ENCODE results near the gene EPB41L4B.
"Not testable (repeated sequence)": the region's sequence is repeated elsewhere in the genome, so short reads cannot be mapped to it uniquely, and the experiment has no call there.

Gene EPB41L4B

DNA sequence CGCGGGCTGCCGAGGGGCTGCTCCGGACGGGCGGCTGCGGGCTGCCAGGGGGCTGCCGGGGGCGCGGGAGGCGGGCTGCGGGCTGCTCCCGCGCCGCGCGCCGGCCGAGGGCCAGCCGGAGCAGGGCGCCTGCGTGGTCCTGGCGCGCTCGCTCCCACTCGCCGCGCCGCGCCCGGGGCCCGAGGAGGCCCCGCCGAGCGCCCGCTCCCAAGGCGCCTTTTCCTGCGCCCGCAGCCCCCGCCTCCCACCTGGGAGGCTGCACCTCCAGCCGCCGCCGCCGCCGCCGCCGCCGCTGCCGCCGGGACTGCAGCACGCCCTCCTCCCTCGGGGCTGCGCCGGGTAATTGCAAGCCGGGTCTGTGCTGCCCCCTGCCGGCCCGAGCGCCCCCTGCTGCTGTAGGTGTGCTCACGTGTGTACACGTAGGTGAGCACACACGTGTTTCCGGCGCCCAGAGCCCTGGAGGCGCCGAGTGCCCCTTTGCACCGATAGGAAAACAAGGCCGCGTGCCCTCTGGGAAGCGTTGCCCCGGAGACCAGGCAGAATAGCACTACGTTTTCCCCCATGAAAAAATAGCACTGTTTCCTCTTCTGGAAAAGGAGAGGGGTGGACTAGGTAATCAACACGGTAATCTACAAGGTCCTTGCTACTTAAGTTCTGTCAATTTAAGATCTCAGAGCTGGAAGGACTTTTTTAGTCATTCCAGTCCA, at the start of gene EPB41L4B:
Gene EPB41L4B, minus strand, starts transcription at position 318 of the 707 bp plus-strand sequence. CDS start 613 bp downstream, outside the sequence.
- peak; percentile 92 for DNase-seq (ENCODE audit: low spot score)
- TF ChIP-seq, protein P1, sequence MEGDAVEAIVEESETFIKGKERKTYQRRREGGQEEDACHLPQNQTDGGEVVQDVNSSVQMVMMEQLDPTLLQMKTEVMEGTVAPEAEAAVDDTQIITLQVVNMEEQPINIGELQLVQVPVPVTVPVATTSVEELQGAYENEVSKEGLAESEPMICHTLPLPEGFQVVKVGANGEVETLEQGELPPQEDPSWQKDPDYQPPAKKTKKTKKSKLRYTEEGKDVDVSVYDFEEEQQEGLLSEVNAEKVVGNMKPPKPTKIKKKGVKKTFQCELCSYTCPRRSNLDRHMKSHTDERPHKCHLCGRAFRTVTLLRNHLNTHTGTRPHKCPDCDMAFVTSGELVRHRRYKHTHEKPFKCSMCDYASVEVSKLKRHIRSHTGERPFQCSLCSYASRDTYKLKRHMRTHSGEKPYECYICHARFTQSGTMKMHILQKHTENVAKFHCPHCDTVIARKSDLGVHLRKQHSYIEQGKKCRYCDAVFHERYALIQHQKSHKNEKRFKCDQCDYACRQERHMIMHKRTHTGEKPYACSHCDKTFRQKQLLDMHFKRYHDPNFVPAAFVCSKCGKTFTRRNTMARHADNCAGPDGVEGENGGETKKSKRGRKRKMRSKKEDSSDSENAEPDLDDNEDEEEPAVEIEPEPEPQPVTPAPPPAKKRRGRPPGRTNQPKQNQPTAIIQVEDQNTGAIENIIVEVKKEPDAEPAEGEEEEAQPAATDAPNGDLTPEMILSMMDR (IDR thresholded peaks at IDR 0.05; ENCODE audit: extremely low read depth, insufficient read depth, missing control alignments) = peak; percentile 98
- in situ Hi-C loops (cut with MboI; ENCODE audit: low pct_unique_long_range_greater_than_20kb, low sequenced_read_pairs, unreplicated experiment) = no loop called here

DNA sequence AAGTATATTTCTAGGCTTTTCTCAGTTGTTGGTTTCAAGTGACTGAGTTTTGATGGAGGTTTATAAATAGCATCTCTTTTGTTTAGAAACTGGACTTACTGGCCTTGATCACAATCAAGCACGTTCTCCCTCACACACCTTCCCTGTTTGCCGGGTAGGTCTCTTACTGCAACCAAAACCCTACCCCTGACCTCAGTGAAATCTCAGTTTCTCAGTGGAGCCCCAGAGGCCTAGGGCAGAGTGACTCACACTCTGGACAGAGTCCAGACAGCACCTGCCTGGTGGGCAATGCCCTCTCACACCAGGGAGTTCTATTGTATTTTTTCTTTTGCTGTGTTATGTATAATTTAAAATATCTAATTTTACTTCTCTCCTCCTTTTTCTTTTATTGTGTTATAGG, 48.4 kb upstream of the EPB41L4B start:
- in situ Hi-C loops (cut with MboI; ENCODE audit: low pct_unique_long_range_greater_than_20kb, low sequenced_read_pairs, unreplicated experiment) = no loop called here
- DNase-seq (ENCODE audit: low spot score) = peak; percentile 31

DNA sequence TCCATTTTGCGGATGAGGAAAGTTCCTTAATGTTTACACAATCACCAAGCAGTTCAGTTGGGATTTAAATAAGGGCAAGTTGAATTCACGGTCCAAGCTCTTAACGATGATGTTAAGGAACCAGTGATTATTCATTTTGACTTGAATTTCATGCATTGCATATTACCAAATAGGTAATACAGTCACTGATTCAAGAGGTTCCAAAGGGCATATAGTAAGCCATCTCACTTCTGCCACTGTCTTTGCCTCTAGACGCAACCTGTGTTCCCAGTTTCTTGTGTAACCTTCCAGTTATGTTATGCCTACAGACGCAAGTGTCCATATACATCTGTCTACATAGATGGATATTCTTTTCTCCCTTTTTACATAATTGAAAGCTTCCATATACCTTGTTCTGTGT, 39.9 kb upstream of the EPB41L4B start:
- no peak for DNase-seq (ENCODE audit: low spot score)
- in situ Hi-C loops (cut with MboI; ENCODE audit: low pct_unique_long_range_greater_than_20kb, low sequenced_read_pairs, unreplicated experiment) = no loop called here
- TF ChIP-seq, protein P1 (IDR thresholded peaks at IDR 0.05; ENCODE audit: extremely low read depth, insufficient read depth, missing control alignments) = no peak

More for the DNA sequence above, 48.4 kb upstream of the EPB41L4B start:
- TF ChIP-seq, protein P1 (IDR thresholded peaks at IDR 0.05; ENCODE audit: extremely low read depth, insufficient read depth, missing control alignments) = no peak

DNA sequence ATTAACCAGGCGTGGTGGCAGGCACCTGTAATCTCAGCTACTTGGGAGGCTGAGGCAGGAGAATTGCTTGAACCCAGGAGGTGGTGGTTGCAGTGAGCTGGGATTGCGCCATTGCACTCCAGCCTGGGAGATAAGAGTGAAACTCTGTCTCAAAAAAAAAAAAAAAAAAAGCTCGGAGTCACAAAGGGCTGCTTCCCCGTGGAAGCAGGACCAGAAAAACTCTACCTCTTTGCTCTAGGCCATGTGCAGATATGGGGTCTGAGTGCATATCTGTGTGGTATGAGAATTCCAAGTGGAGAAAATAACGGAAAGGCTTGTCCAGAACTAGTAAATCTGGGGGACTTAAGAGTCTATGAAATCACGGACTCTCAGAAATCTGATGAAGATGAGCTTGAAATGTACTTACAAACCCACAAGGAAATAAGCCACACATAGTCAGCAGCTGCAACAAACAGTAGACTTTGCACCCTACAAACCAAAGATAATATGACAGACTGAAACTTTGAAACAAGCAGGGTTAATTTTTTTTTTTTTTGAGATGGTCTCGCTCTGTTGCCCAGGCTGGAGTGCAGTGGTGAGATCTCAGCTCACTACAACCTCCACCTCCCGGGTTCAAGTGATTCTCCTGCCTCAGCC, 38.2 kb upstream of the EPB41L4B start:
- in situ Hi-C loops (cut with MboI; ENCODE audit: low pct_unique_long_range_greater_than_20kb, low sequenced_read_pairs, unreplicated experiment) = not testable (repeated sequence)

DNA sequence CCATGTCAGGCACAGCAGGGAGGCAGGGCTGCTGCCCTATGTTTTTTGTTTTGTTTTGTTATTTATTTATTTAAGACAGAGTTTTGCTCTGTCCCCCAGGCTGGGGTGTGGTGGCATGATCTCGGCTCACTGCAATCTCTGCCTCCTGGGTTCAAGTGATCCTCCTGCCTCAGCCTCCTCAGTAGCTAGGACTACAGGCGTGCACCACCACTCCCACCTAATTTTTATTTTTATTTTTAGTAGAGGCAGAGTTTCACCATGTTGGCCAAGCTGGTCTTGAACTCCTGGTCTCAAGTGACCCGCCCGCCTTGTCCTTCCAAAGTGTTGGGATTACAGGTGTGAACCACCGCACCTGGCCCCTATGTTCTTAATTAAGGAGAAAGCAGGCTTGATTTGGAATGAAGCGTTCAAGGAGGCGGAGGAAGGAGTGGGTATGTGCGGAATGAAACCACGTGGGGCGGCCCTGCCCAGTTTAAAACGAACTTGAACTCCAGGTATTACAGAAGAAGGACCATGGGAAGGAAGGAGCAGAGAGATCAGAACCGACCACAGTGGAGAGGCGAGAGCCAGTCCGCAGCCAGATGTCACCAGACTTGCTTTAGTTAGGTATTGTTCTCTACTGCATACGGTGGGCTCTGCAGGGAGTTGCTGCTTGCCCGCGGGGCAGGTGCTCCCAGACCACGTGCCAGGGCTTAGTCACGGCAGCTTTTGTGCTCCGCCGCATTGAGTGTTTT, 34.9 kb upstream of the EPB41L4B start:
- TF ChIP-seq, protein P1 (IDR thresholded peaks at IDR 0.05; ENCODE audit: extremely low read depth, insufficient read depth, missing control alignments) = no peak
- in situ Hi-C loops (cut with MboI; ENCODE audit: low pct_unique_long_range_greater_than_20kb, low sequenced_read_pairs, unreplicated experiment) = no loop called here
- DNase-seq (ENCODE audit: low spot score) = no peak

More for the DNA sequence above, 38.2 kb upstream of the EPB41L4B start:
- not testable (repeated sequence) for DNase-seq (ENCODE audit: low spot score)

DNA sequence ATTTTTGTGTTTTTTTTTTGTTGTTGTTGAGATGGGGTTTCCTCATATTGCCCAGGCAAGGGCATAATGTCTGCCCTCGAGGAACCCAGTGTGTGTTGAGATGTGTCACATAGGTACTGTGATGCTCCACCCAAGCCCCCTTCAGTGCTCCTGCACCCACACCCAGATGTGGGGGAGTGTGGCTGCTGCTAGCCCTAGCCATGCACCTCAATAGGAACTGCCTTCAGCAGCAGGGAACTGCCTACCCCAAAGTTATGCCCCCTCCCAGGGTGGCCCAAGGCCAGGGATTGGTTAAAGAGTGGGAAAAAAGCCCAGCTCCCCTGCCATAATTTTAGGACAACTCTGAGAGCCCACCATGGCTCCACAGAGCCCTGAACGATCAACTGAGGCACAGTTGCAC, 33.3 kb upstream of the EPB41L4B start:
- TF ChIP-seq, protein P1 (IDR thresholded peaks at IDR 0.05; ENCODE audit: extremely low read depth, insufficient read depth, missing control alignments) = no peak
- DNase-seq (ENCODE audit: low spot score) = no peak
- in situ Hi-C loops (cut with MboI; ENCODE audit: low pct_unique_long_range_greater_than_20kb, low sequenced_read_pairs, unreplicated experiment) = no loop called here

All from GM13977 (cell line).